Neural cell (in vitro differentiated cells): ENCODE results near the gene NUP62. TPM values are rescaled to one million over a fixed set of nuclear protein-coding genes. Genes with fewer than 3 reads are reported as not detected.

Experiments used
- H2AFZ ChIP-seq: fragments of 200-600, 300-800 bp; sonication (generic), shearing (Covaris generic); 2 replicates; pipeline ENCODE4 v1.6.0; 2014; ENCODE audit warnings: low read depth, mild to moderate bottlenecking, antibody characterized with exemption, low read length, moderate library complexity
- H3F3A ChIP-seq: fragments of 200-600 bp; shearing (Covaris generic); 2 replicates; pipeline ENCODE4 v1.6.1; 2016; ENCODE audit warnings: mild to moderate bottlenecking, moderate library complexity, mixed read lengths, antibody characterized with exemption, low read length; ENCODE audit not compliant: insufficient read depth, poor library complexity, severe bottlenecking
- H3K27ac ChIP-seq: fragments of 200-600, 300-800 bp; sonication (generic), shearing (Covaris generic); 2 replicates; pipeline ENCODE4 v1.5.1; 2014; ENCODE audit warnings: mild to moderate bottlenecking, low read length, moderate library complexity
- H3K27me3 ChIP-seq: fragments of 300-800, 200-600 bp; sonication (generic), shearing (Covaris generic); 2 replicates; pipeline ENCODE4 v1.6.0; 2014; ENCODE audit warnings: mild to moderate bottlenecking, low read depth, low read length, moderate library complexity; ENCODE audit not compliant: insufficient read depth
- H3K36me3 ChIP-seq: fragments of 300-800, 200-600 bp; sonication (generic), shearing (Covaris generic); 2 replicates; pipeline ENCODE4 v1.5.1; 2014; ENCODE audit warnings: mild to moderate bottlenecking, antibody characterized with exemption, low read length, moderate library complexity; ENCODE audit not compliant: insufficient read depth
- H3K4me2 ChIP-seq: fragments of 300-800, 200-600 bp; sonication (generic), shearing (Covaris generic); 2 replicates; pipeline ENCODE4 v1.6.0; 2014; ENCODE audit warnings: mild to moderate bottlenecking, low read length
- H3K4me3 ChIP-seq: fragments of 300-800, 200-600 bp; sonication (generic), shearing (Covaris generic); 2 replicates; pipeline ENCODE4 v1.5.1; 2014; ENCODE audit warnings: mild to moderate bottlenecking, low read length, moderate library complexity
- H3K79me2 ChIP-seq: fragments of 200-600 bp; shearing (Covaris generic); replicated peaks from 2 replicates; pipeline ENCODE4 v1.6.0; 2014; ENCODE audit warnings: mild to moderate bottlenecking, low read length, moderate library complexity; ENCODE audit not compliant: insufficient read depth
- H3K9ac ChIP-seq: fragments of 300-800, 200-600 bp; sonication (generic), shearing (Covaris generic); 2 replicates; pipeline ENCODE4 v1.6.1; 2016; ENCODE audit warnings: mild to moderate bottlenecking, low read length, mixed read lengths
- H3K9me2 ChIP-seq: fragments of 200-600 bp; shearing (Covaris generic); 2 replicates; pipeline ENCODE4 v1.6.1; 2016; ENCODE audit warnings: mild to moderate bottlenecking, low read length, mixed read lengths; ENCODE audit not compliant: insufficient read depth
- H3K9me3 ChIP-seq: fragments of 200-600, 300-800 bp; sonication (generic), shearing (Covaris generic); 2 replicates; pipeline ENCODE4 v1.6.1; 2016; ENCODE audit warnings: mild to moderate bottlenecking, mixed run types, low read length, moderate library complexity, mixed read lengths
- H4K20me1 ChIP-seq: fragments of 200-600 bp; shearing (Covaris generic); 2 replicates; pipeline ENCODE4 v1.6.1; 2016; ENCODE audit warnings: mild to moderate bottlenecking, mixed run types; ENCODE audit not compliant: insufficient read depth
- EP300 ChIP-seq: fragments of 450-650 bp; conservative IDR thresholded peaks from 2 replicates; pipeline ENCODE4 v1.6.1; 2014; ENCODE audit warnings: antibody characterized with exemption, mild to moderate bottlenecking, moderate library complexity; ENCODE audit not compliant: poor library complexity, severe bottlenecking
- EZH2 ChIP-seq: fragments of 200-600, 300-800 bp; shearing (Covaris generic), sonication (generic); IDR thresholded peaks from 2 replicates; pipeline ENCODE4 v1.6.1; 2014; ENCODE audit warnings: antibody characterized with exemption, low read length, borderline replicate concordance, mild to moderate bottlenecking; ENCODE audit not compliant: insufficient read depth, poor library complexity, severe bottlenecking
- MXI1 ChIP-seq: fragments of 450-650 bp; conservative IDR thresholded peaks from 2 replicates; pipeline ENCODE4 v1.6.1; 2014; ENCODE audit warnings: antibody characterized with exemption, mild to moderate bottlenecking; ENCODE audit not compliant: poor library complexity, severe bottlenecking
- POLR2AphosphoS5 ChIP-seq: IDR thresholded peaks from 2 replicates; pipeline ENCODE4 v1.6.1; 2012
- RAD21 ChIP-seq: fragments of 450-650 bp; conservative IDR thresholded peaks from 2 replicates; pipeline ENCODE4 v1.6.1; 2014; ENCODE audit warnings: antibody characterized with exemption, mild to moderate bottlenecking, moderate library complexity
- SMC3 ChIP-seq: fragments of 450-650 bp; conservative IDR thresholded peaks from 2 replicates; pipeline ENCODE4 v1.6.1; 2014; ENCODE audit warnings: antibody characterized with exemption, mild to moderate bottlenecking, moderate library complexity; ENCODE audit not compliant: poor library complexity
- TAF1 ChIP-seq: IDR thresholded peaks from 2 replicates; pipeline ENCODE4 v1.6.1; 2012; ENCODE audit warnings: low read depth
- polyA plus RNA-seq: library from polyadenylated mRNA; depleted of rRNA; stranded (reverse); fragments of >200 nt; gene quantifications from 2 replicates; pipeline ENCODE4 v1.2.3, GENCODE V29; 2014
- TF ChIP-seq, protein P1 (sequence below): IDR thresholded peaks from 2 replicates; pipeline ENCODE4 v1.6.1; 2012; ENCODE audit warnings: borderline replicate concordance
- TF ChIP-seq, protein P2 (sequence below): fragments of 450-650 bp; IDR thresholded peaks from 2 replicates; pipeline ENCODE4 v1.5.1; 2014; ENCODE audit warnings: antibody characterized with exemption, mild to moderate bottlenecking, moderate library complexity; ENCODE audit not compliant: poor library complexity, severe bottlenecking

The NUP62 gene
- polyA plus RNA-seq, 1 donor from 2014 or later = 24.9 TPM

DNA sequence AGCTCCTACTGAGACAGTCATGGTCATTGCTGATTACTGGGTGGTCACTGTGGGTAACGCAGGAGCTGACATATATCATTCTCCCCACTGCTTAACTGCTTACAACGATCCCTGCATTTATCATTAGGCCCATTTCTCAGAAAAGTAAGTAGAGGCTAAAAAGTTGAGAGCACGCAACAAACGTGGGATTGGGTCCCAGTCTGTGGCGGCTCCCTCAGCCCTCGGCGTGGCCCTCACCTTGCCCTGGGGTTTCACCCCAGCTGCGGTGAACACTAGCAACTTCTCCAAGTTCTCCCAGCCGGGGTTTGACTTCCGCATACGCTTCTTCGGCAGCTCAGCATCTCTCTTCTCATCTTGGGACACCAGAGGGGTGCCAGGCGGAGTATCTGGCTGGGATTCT is 64.4 kb downstream of the NUP62 start:
- TF ChIP-seq TAF1 = no peak
- TF ChIP-seq RAD21 = no peak
- no peak for TF ChIP-seq SMC3
- TF ChIP-seq MXI1 = no peak
- no peak for TF ChIP-seq POLR2AphosphoS5
- TF ChIP-seq, protein P1, sequence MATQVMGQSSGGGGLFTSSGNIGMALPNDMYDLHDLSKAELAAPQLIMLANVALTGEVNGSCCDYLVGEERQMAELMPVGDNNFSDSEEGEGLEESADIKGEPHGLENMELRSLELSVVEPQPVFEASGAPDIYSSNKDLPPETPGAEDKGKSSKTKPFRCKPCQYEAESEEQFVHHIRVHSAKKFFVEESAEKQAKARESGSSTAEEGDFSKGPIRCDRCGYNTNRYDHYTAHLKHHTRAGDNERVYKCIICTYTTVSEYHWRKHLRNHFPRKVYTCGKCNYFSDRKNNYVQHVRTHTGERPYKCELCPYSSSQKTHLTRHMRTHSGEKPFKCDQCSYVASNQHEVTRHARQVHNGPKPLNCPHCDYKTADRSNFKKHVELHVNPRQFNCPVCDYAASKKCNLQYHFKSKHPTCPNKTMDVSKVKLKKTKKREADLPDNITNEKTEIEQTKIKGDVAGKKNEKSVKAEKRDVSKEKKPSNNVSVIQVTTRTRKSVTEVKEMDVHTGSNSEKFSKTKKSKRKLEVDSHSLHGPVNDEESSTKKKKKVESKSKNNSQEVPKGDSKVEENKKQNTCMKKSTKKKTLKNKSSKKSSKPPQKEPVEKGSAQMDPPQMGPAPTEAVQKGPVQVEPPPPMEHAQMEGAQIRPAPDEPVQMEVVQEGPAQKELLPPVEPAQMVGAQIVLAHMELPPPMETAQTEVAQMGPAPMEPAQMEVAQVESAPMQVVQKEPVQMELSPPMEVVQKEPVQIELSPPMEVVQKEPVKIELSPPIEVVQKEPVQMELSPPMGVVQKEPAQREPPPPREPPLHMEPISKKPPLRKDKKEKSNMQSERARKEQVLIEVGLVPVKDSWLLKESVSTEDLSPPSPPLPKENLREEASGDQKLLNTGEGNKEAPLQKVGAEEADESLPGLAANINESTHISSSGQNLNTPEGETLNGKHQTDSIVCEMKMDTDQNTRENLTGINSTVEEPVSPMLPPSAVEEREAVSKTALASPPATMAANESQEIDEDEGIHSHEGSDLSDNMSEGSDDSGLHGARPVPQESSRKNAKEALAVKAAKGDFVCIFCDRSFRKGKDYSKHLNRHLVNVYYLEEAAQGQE = no peak
- no peak for TF ChIP-seq EP300
- TF ChIP-seq, protein P2, sequence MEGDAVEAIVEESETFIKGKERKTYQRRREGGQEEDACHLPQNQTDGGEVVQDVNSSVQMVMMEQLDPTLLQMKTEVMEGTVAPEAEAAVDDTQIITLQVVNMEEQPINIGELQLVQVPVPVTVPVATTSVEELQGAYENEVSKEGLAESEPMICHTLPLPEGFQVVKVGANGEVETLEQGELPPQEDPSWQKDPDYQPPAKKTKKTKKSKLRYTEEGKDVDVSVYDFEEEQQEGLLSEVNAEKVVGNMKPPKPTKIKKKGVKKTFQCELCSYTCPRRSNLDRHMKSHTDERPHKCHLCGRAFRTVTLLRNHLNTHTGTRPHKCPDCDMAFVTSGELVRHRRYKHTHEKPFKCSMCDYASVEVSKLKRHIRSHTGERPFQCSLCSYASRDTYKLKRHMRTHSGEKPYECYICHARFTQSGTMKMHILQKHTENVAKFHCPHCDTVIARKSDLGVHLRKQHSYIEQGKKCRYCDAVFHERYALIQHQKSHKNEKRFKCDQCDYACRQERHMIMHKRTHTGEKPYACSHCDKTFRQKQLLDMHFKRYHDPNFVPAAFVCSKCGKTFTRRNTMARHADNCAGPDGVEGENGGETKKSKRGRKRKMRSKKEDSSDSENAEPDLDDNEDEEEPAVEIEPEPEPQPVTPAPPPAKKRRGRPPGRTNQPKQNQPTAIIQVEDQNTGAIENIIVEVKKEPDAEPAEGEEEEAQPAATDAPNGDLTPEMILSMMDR = no peak
- TF ChIP-seq EZH2 = no peak
- Histone ChIP-seq H3K4me2 (no peak overlapping the region), H3K9me3 (no peaks in the 10 kb centered on the region), H3K27ac (no peak overlapping the region), H3F3A (no peaks in the 10 kb centered on the region), H3K9me2 (no peaks in the 10 kb centered on the region), H2AFZ (no peak overlapping the region), H4K20me1 (no peaks in the 10 kb centered on the region), H3K36me3 (no peaks in the 10 kb centered on the region), H3K4me3 (peak overlapping the region; percentile 77), H3K9ac (no peak overlapping the region), H3K27me3 (no peaks in the 10 kb centered on the region), H3K79me2 (peaks cover 22% of the 10 kb centered on the region)

DNA sequence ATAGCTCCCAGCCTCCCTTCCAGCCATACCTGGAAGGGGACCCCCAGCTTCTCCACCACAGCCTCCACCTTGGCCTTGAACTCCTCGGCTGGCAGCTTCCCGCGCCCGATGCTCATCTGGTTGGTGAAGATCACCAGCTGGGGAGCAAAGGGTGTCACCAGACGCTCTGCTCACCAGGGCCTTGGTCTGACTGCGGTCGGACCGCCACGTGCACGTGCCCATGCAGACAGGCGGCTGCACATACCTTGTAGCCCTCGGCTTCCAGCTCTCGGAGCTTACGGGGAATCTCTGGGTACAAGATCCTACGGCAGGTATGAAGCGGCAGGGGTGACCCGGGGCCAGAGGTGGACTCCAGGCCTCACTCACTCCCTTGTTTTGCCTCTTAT is 65.4 kb downstream of the NUP62 start:
- no peaks in the 10 kb centered on the region for H3K36me3 ChIP-seq
- H3K9me2 ChIP-seq = no peaks in the 10 kb centered on the region
- no peaks in the 10 kb centered on the region for H4K20me1 ChIP-seq
- no peak overlapping the region for H3K9ac ChIP-seq
- H3K9me3 ChIP-seq = no peaks in the 10 kb centered on the region
- H3K4me3 ChIP-seq = no peak overlapping the region
- H3K79me2 ChIP-seq = peaks cover 22% of the 10 kb centered on the region
- H3K4me2 ChIP-seq = no peak overlapping the region
- no peak overlapping the region for H2AFZ ChIP-seq
- no peaks in the 10 kb centered on the region for H3K27me3 ChIP-seq
- TF ChIP-seq EP300 (no peak), MXI1 (no peak), SMC3 (no peak), RAD21 (no peak), EZH2 (no peak), TAF1 (no peak), POLR2AphosphoS5 (no peak)
- TF ChIP-seq, protein P1 = no peak
- TF ChIP-seq, protein P2 = no peak
- no peaks in the 10 kb centered on the region for H3F3A ChIP-seq
- H3K27ac ChIP-seq = no peak overlapping the region
